IMR-90 (cell line): ENCODE results near the gene TAGAP. TPM values are rescaled to one million over a fixed set of nuclear protein-coding genes. Genes with fewer than 3 reads are reported as not detected.

Experiments
- ATAC-seq: fragments of 200-7000 bp; cut with Tn5 transposase; 2 replicates; pipeline ENCODE4 v1.9.1; 2020; ENCODE audit warnings: low read depth, mild to moderate bottlenecking, moderate library complexity
- BruUV-seq: library from RNA; stranded (reverse); fragments of 400-500 nt; replicated peaks from 2 replicates; lab custom pipeline; 2021; lab: Mats Ljungman, UMichigan
- CTCF ChIA-PET: fragments of 300-600 bp; formaldehyde crosslinking; extraction: SDS; loops from one replicate; lab custom pipeline; 2021; ENCODE audit warnings: antibody characterized with exemption; lab: Yijun Ruan, JAX
- POLR2A ChIA-PET: fragments of 300-600 bp; sonication (Branson Sonifier 250); formaldehyde crosslinking; loops from one replicate; lab custom pipeline; 2022; ENCODE audit warnings: antibody characterized with exemption; ENCODE audit not compliant: unreplicated experiment; lab: Charles Lee
- DNase-seq: peaks from one replicate; pipeline ENCODE4 v3.0.0; 2013
- H2AFZ ChIP-seq: replicated peaks from 2 replicates; pipeline ENCODE3; 2013; ENCODE audit warnings: low read length, mild to moderate bottlenecking; ENCODE audit not compliant: poor library complexity
- H2AK5ac ChIP-seq: 2 replicates; pipeline ENCODE4 v1.6.1; 2013; ENCODE audit warnings: low read depth, low read length, inconsistent platforms
- H2AK9ac ChIP-seq: replicated peaks from 2 replicates; pipeline ENCODE3; 2013; ENCODE audit warnings: mild to moderate bottlenecking, low read depth, low read length, moderate library complexity; ENCODE audit not compliant: poor library complexity
- H2BK120ac ChIP-seq: 2 replicates; pipeline ENCODE4 v1.6.1; 2013; ENCODE audit warnings: low read depth, low read length, inconsistent platforms
- H2BK15ac ChIP-seq: 3 replicates; pipeline ENCODE4 v1.6.1; 2013; ENCODE audit warnings: low read depth, low read length, inconsistent platforms
- H2BK20ac ChIP-seq: 2 replicates; pipeline ENCODE4 v1.6.1; 2013; ENCODE audit warnings: low read depth, mild to moderate bottlenecking, inconsistent platforms, low read length, moderate library complexity
- H2BK5ac ChIP-seq: 2 replicates; pipeline ENCODE4 v1.6.1; 2013; ENCODE audit warnings: mild to moderate bottlenecking, low read depth, low read length, inconsistent platforms; ENCODE audit not compliant: poor library complexity, severe bottlenecking
- H3K14ac ChIP-seq: replicated peaks from 2 replicates; pipeline ENCODE4 v1.6.1; 2013; ENCODE audit warnings: low read depth, low read length, inconsistent platforms
- H3K18ac ChIP-seq: 2 replicates; pipeline ENCODE4 v1.6.1; 2013; ENCODE audit warnings: low read depth, low read length, control low read depth
- H3K23ac ChIP-seq: 2 replicates; pipeline ENCODE4 v1.6.1; 2013; ENCODE audit warnings: low read depth, low read length, inconsistent platforms
- H3K27ac ChIP-seq: 2 replicates; pipeline ENCODE4 v1.5.1; 2013; ENCODE audit warnings: mild to moderate bottlenecking, control low read depth, low read length; ENCODE audit not compliant: insufficient read depth
- H3K27me3 ChIP-seq: 2 replicates; pipeline ENCODE4 v1.6.1; 2013; ENCODE audit warnings: low read length; ENCODE audit not compliant: control insufficient read depth, insufficient read depth
- H3K36me3 ChIP-seq: 2 replicates; pipeline ENCODE4 v1.6.1; 2013; ENCODE audit warnings: low read length, mixed read lengths; ENCODE audit not compliant: control insufficient read depth, insufficient read depth
- H3K4ac ChIP-seq: 2 replicates; pipeline ENCODE4 v1.6.1; 2013; ENCODE audit warnings: low read depth, low read length, inconsistent platforms
- H3K4me1 ChIP-seq: 2 replicates; pipeline ENCODE4 v1.6.1; 2013; ENCODE audit warnings: low read length, mixed read lengths; ENCODE audit not compliant: control insufficient read depth, insufficient read depth
- H3K4me2 ChIP-seq: 2 replicates; pipeline ENCODE4 v1.6.1; 2013; ENCODE audit warnings: low read depth, mild to moderate bottlenecking, control low read depth, low read length, moderate library complexity
- H3K4me3 ChIP-seq: 2 replicates; pipeline ENCODE4 v1.5.1; 2013; ENCODE audit warnings: low read depth, mild to moderate bottlenecking, control low read depth, low read length, moderate library complexity; ENCODE audit not compliant: insufficient read depth
- H3K56ac ChIP-seq: 2 replicates; pipeline ENCODE4 v1.6.1; 2013; ENCODE audit warnings: low read length, inconsistent platforms; ENCODE audit not compliant: insufficient read depth; ENCODE audit errors: extremely low read depth
- H3K79me1 ChIP-seq, 2 experiments: 2 replicates each; pipeline ENCODE4 v1.6.1; 2013; ENCODE audit warnings: low read length in 2 of 2, inconsistent platforms in 1 of 2, low read depth in 1 of 2
- H3K9ac ChIP-seq: 2 replicates; pipeline ENCODE4 v1.6.1; 2013; ENCODE audit warnings: low read depth, low read length, control low read depth
- H3K9me1 ChIP-seq: 2 replicates; pipeline ENCODE4 v1.6.1; 2013; ENCODE audit warnings: low read length, inconsistent platforms; ENCODE audit not compliant: insufficient read depth
- H3K9me3 ChIP-seq: 2 replicates; pipeline ENCODE4 v1.6.1; 2013; ENCODE audit warnings: low read length; ENCODE audit not compliant: control insufficient read depth, insufficient read depth
- H4K20me1 ChIP-seq: 2 replicates; pipeline ENCODE4 v1.6.1; 2013; ENCODE audit warnings: low read length, inconsistent platforms; ENCODE audit not compliant: insufficient read depth
- H4K5ac ChIP-seq: 2 replicates; pipeline ENCODE4 v1.6.1; 2013; ENCODE audit warnings: mild to moderate bottlenecking, low read depth, low read length, control low read depth
- H4K8ac ChIP-seq, 2 experiments: 2 replicates each; pipeline ENCODE4 v1.6.1; 2013; ENCODE audit warnings: low read depth in 2 of 2, low read length in 2 of 2, control low read depth in 1 of 2, inconsistent platforms in 1 of 2
- H4K91ac ChIP-seq: 2 replicates; pipeline ENCODE4 v1.6.1; 2013; ENCODE audit warnings: low read depth, low read length, inconsistent platforms; ENCODE audit not compliant: insufficient read depth
- CEBPB ChIP-seq: IDR thresholded peaks from 2 replicates; pipeline ENCODE4 v1.6.1; 2012; ENCODE audit warnings: low read depth, low read length, improper control_type of control experiment
- CHD1 ChIP-seq: IDR thresholded peaks from 2 replicates; pipeline ENCODE4 v1.6.1; 2012; ENCODE audit warnings: low read depth, low read length, improper control_type of control experiment
- WGBS, 2 experiments: methylation state at CpG; one replicate each; pipeline versions ENCODE4 v1.1.5 to v1.1.7; 2013; ENCODE audit warnings: missing lambda C conversion rate in 2 of 2; ENCODE audit not compliant: insufficient read length in 1 of 2; ENCODE audit errors: extremely low coverage in 2 of 2; 5-methylcytosine and 5-hydroxymethylcytosine counted together
- dilution Hi-C: fragments of 300-500 bp; cut with HindIII; formaldehyde crosslinking; loops from one replicate; pipeline ENCODE4 v1.14.3; 2018; ENCODE audit warnings: low sequenced_read_pairs; ENCODE audit not compliant: unreplicated experiment
- in situ Hi-C: fragments of 300-500 bp; cut with MboI; formaldehyde crosslinking; loops from 3 replicates; pipeline ENCODE4 v1.14.3; 2019; ENCODE audit warnings: low sequenced_read_pairs, inconsistent platforms, mixed read lengths
- intact Hi-C: fragments of 100-400 bp; cut with micrococcal nuclease; formaldehyde crosslinking; loops from 2 replicates; pipeline ENCODE4 v1.10.0; 2022
- polyA plus RNA-seq, 3 experiments: library from polyadenylated mRNA; depleted of rRNA; stranded (reverse); fragments of >200 nt; gene quantifications; 2 replicates each; pipeline ENCODE4 v1.2.3, GENCODE V29; 2012; ENCODE audit warnings: low replicate concordance in 1 of 3
- total RNA-seq: library from RNA; depleted of rRNA; stranded (reverse); fragments of >200 nt; gene quantifications from 2 replicates; pipeline ENCODE4 v1.2.3, GENCODE V29; 2012

TAGAP gene
- total and polyA plus RNA-seq, 2 of the 4 experiments (the other 2 are of a cell fraction) = not detected

DNA sequence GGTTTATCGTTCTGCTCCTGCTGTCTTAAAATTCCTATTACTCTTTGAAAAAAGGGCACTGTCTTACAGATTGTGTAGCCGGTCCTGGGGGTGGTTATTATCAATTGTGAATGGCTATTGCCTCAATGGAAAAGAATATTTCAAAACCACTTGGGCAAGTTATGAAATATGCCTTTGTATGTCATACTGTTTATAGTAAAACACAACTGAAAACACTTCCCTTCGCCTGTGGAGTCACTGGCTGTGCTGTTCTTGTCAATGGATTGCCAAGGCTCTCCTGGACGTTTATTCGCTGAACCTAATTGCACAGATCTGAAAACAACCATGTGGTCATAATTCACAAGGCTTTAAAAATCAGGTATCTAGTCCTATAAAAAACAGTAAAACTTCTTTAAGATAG lies 47.8 kb upstream of the TAGAP start:
- Histone ChIP-seq H2BK15ac (no peak overlapping the region), H4K8ac (no peak overlapping the region), H2BK5ac (no peak overlapping the region), H2AK5ac (no peak overlapping the region), H2BK120ac (no peak overlapping the region), H3K14ac (no peak overlapping the region), H4K91ac (no peak overlapping the region), H3K4me2 (no peak overlapping the region), H4K20me1 (no peaks in the 10 kb centered on the region), H3K9me3 (no peaks in the 10 kb centered on the region), H3K18ac (no peak overlapping the region), H3K27ac (no peak overlapping the region), H3K79me1 (no peaks in the 10 kb centered on the region), H3K56ac (no peak overlapping the region), H3K4me3 (no peak overlapping the region), H2AK9ac (no peak overlapping the region), H3K27me3 (peaks cover 17% of the 10 kb centered on the region), H3K23ac (no peak overlapping the region), H3K36me3 (no peaks in the 10 kb centered on the region), H3K9ac (no peak overlapping the region), H3K4ac (no peak overlapping the region), H3K4me1 (no peaks in the 10 kb centered on the region), H4K5ac (no peak overlapping the region), H2AFZ (no peak overlapping the region), H3K9me1 (no peaks in the 10 kb centered on the region), H2BK20ac (no peak overlapping the region)
- ChIA-PET CTCF (interaction anchor here (1.8 kb wide), 1 partner anchor 42 kb away, joined by 5 read pairs; no protein-coding TSS in a partner anchor), POLR2A (no interaction called here)
- ATAC-seq (no peak), DNase-seq (no peak)
- in situ Hi-C loops = no loop called here
- 0 out of 2 replicates have a peak, but pooled peaks have one; percentile 9 for TF ChIP-seq CEBPB
- TF ChIP-seq CHD1 = no peak
- WGBS, 2 experiments = no CpG with 5 or more reads among the region's 5 CpGs
- dilution Hi-C loops = no loop called here
- intact Hi-C loops = no loop called here
- BruUV-seq = no TSS peak
